ENCODE results near the gene C1QL1. TPM values are rescaled to one million over a fixed set of nuclear protein-coding genes. Genes with fewer than 3 reads are reported as not detected.

C1QL1 gene
- polyA plus RNA-seq, 1 donor = 0.91 TPM

DNA sequence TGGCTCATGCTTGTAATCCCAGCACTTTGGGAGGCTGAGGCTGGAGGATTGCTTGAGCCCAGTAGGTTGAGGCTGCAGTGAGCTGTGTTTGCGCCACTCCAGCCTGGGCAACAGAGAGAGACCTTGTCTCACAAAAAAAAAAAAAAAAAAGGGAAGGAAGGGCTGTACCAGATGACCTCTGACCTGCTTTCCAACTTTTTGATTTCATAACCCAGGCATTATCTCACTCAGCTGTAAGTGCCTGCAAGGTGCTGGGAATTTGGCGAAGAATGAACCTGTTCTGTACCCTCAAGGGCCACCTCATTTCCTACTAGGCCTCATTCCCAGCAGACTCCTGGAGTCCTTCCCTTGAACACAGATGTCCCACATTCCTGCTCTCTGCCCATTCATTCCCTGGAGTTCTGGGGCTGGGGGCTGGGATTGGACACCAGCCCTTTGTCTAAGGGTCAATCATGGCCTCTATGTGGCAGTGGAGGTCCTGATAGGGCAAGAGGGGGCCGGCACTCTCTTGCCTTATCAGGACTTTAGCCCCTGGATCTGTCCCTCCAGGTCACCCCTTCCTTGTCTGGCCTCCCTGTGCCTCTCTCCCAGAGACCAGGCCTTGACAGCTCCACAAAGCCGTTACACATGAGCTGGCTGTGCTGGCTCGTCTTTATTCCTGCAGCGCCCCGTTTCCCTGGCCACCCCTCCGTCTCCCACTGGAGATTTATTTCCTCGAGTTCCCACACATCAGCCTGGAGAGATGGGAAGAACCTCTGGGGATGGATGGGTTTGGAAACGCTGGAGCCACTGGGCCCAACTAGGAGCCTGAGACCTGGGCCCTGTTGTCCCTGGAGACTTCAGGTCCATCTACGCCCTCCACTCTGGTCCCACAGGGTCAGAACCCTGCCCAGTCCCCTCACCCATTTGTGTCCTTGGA, 52.0 kb downstream of the C1QL1 start:
- DNase-seq = no peak

DNA sequence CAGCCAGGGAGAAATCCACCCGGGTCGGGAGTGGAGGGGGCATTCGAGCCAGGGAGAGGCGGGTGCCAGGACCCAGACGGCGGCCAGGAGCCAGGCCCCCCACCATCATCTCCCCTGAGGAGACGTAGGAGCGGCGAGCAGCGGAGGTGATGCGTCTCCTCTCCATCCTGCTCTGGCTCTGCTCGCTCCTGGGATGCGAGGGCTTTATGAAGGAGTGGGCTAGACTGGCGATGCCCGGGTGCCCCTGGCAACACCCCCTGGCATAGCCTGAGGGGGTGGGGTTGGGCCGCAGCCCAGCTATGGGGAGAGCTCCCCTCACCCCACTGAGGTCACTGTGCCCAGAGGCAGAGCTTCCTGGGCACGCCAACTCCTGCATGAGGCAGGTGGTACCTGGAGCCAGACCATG, 52.8 kb downstream of the C1QL1 start, which contains the start of gene GFAP:
GFAP (minus strand) TSS at position 180 of the 406 bp plus-strand sequence; CDS start at position 166, 14 bp downstream.
- no peak for DNase-seq

DNA sequence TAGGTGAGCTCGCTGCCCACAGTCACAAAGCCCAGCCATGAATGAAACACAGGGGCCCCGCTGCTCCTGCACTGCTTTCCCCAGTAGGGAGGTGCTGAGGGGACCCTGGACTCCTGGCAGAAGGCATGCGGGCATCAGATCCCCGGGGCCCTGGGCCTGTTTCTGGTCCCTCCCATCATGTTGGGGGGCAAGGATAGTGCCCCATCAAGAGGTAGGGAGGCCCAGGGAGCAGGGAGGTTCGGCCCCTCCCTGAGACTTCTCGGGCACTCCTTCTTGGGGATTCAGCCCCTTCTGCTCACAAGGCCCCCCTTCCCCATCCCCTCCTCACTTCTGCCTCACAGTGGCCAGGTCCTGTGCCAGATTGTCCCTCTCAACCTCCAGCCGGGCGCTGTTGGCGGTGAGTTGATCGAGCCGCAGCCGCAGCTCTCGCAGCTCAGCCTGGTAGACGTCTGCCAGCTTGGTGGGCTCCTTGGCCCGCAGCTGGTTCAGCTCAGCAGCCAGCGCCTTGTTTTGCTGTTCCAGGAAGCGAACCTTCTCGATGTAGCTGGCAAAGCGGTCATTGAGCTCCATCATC, 53.3 kb downstream of the C1QL1 start:
- no peak for DNase-seq

DNA sequence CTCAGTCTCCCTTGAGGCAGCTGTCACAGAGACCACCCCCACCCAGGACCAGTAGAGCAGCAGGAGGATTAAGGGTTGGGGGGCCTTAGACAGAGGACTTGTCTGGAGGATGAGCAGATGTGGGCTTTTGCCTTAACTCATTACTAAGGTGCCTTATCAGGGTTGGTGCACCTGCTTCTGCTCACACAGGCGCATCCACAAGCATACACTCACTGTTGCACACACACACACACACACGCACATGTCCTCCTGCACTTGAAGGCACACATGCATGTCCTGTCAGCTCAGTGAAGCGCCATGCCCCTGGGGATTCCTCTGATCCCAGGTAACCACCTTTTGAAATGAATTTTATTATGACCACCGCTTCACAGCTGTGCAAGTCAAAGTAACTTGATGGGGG, 54.0 kb downstream of the C1QL1 start:
- DNase-seq = no peak

DNA sequence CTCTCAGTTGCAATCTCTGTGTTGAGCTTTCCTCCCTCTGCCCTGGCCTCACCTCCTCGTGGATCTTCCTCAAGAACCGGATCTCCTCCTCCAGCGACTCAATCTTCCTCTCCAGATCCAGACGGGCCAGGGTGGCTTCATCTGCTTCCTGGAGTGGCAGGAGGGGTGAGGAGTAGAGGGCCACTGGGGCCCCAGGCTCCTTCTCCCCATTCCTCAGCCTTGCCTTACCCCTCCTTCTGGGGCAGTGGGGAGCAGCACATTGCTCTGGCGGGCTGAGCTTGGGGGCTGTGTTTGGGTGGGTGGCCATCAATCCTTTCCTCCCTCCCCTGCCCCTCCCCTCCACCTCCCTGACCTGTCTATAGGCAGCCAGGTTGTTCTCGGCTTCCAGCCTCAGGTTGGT, 54.4 kb downstream of the C1QL1 start:
- DNase-seq = no peak

DNA sequence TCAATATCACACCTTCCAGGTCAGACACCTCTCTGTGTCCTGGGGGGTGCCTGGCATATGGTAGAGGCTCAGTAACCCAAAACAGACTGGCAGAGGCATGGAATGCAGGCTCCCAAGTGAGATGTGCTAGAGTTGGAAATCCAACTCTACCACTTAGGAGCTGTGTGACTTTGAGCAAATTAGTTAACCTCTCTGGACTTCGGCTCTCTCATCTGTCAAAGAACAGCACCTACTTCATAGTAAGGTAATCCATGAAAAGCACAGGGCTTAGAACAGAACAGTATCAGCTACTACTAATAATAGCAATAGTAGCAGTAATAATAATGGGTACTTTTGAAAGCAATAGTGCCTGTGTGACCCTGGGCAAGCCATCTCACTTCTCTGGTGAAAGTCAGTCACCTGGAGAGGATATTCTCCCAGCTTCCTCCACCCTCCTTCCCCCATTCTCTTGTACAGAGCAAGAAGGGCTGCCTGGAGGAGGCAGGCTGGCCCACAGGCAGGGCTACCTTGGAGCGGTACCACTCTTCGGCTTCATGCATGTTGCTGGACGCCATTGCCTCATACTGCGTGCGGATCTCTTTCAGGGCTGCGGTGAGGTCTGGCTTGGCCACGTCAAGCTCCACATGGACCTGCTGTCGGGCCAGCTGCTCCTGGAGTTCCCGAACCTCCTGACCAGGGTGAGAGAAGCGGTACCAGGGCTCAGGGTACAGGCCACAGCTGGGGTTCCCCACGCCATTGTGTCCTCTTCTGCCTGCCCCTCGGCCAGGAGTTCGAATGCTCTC, 55.1 kb downstream of the C1QL1 start:
- DNase-seq = no peak

DNA sequence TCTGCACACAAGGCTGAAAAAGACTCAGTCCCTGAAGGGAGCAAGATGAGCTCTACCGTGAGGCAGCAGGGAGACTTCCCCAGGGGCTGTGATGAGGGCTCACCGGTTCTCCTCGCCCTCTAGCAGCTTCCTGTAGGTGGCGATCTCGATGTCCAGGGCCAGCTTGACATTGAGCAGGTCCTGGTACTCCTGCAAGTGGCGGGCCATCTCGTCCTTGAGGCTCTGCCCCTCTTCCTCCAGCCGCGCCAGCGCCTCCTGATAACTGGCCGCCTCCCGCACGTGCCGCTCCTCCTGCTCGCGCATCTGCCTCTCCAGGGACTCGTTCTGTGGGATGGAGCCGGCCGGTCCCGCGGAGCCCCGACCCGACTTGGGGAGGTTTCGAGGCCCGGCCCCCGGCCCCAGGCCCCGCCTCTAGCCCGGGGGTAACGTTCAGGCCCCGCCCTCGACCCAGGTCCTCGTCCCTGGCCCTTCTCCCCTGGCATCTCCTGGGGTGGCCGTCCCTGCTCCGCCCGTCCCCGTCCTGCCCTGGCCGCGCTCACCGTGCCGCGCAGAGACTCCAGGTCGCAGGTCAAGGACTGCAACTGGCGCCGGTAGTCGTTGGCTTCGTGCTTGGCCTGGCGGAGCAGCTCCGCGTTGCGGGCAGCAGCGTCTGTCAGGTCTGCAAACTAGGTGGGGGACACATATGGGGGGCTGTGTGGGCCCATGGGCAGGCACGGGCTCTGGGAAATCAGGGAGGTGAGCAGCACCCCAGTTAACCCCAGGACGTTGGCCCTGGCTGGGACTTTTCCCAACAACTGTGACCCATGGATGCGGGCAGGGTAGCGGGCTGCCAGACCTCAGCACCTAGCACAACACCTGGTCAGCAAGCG, 56.7 kb downstream of the C1QL1 start:
- peak; percentile 41 for DNase-seq

DNA sequence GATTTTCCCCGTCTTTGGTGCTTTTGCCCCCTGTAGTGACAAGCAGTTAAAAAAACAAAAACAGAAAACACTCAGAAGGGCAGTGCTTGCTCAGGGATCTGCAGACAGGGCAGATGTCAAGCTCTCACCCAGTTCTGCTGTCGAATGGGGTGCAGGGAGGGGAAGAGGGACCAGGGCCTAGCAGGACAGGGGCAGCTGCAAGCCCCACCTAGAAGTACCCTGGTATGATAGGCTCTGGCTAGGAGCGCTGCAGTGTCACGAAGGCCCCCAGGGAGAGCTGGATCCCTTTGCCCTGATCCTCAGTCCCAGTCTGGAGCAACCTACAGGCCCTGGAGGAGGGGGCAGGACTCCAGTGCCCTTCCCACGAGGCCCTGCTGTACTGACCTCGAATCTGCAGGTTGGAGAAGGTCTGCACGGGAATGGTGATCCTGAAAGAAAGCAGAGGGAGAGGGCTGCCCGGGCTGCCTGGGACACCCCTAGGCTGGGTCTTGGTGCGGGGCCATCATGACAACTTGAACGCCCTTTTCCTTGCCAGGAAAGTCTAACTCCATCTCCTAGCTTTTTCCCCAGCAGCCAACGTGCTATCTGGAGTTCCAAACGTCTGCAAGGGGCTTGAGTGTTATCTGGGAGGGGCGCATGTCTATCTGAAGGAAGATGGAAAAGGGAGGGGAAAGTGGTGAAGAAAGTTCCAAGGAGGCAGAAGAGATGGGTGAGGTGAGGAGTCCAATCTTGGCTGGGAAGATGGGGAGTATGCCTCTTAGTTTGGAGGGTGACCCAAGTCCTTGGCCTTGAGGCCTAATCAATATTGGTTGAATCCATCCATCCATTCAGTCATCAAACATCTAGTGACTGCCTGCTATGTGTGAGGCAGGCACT, 57.6 kb downstream of the C1QL1 start:
- no peak for DNase-seq

Other genes with a start within 250 kb of the C1QL1 start
- 2.8 TPM for gene ADAM11, start 209.3 kb downstream of the C1QL1 start, polyA plus RNA-seq (ENCODE audit: insufficient read length)
- 30.3 TPM for gene GJC1, start 138.0 kb downstream of the C1QL1 start, polyA plus RNA-seq (ENCODE audit: insufficient read length)
- 1.4 TPM for gene HIGD1B, start 120.4 kb downstream of the C1QL1 start, polyA plus RNA-seq (ENCODE audit: insufficient read length)
- gene EFTUD2, start 68.9 kb downstream of the C1QL1 start, polyA plus RNA-seq (ENCODE audit: insufficient read length) = 132 TPM
- gene GFAP, start 52.8 kb downstream of the C1QL1 start, polyA plus RNA-seq (ENCODE audit: insufficient read length) = 0.58 TPM
- 19.7 TPM for gene KIF18B, start 20.5 kb downstream of the C1QL1 start, polyA plus RNA-seq (ENCODE audit: insufficient read length)
- 55.3 TPM for gene DCAKD, start 83.3 kb upstream of the C1QL1 start, polyA plus RNA-seq (ENCODE audit: insufficient read length)
- 71.5 TPM for gene NMT1, start 93.0 kb upstream of the C1QL1 start, polyA plus RNA-seq (ENCODE audit: insufficient read length)
- 20.5 TPM for gene PLCD3, start 164.2 kb upstream of the C1QL1 start, polyA plus RNA-seq (ENCODE audit: insufficient read length)
- gene ACBD4, start 167.4 kb upstream of the C1QL1 start, polyA plus RNA-seq (ENCODE audit: insufficient read length) = 11.8 TPM
- gene HEXIM1, start 180.2 kb upstream of the C1QL1 start, polyA plus RNA-seq (ENCODE audit: insufficient read length) = 43.8 TPM
- gene HEXIM2, start 193.6 kb upstream of the C1QL1 start, polyA plus RNA-seq (ENCODE audit: insufficient read length) = 11.3 TPM

Data from left kidney (tissue), 2 donors.